ENCODE results near the gene CTDSP2.

The CTDSP2 gene

GRCh38 chr12:57872362-57872761, 25.8 kb upstream of the CTDSP2 start:
- Mint-ChIP-seq H3K36me3 (ENCODE audit: low read depth) (no peaks in the 10 kb centered on the region), H3K27ac (no peak overlapping the region), H3K27me3 (ENCODE audit: low read depth, poor library complexity) (peaks cover 9% of the 10 kb centered on the region), H3K4me3 (no peak overlapping the region), H3K4me1 (peaks cover 34% of the 10 kb centered on the region), H3K9me3 (peaks cover 6% of the 10 kb centered on the region)
- TF ChIP-seq CTCF (IDR thresholded peaks at IDR 0.05), result no peak
- no peak for DNase-seq

DNA sequence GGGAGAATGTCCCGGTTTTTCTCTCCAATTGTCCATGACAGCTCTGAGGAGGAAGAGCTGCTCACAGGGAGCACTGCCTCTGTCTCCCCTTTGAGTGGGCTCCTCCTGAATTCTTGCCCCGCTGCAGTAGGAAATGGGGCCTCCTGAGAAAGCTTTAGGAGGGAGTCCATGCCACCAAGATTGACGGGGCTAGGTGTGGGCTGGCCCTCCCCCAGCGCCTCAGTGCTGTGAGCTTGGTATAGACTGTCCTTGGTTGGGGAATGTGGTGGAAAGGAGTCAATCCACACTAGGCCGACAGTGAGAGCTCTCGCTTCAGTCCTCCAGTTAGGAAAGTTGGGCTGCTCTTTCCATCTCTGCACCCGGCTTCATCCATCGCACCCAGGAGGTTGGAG, 23.4 kb upstream of the CTDSP2 start:
- H3K9me3 Mint-ChIP-seq, result peaks cover 6% of the 10 kb centered on the region
- H3K27ac Mint-ChIP-seq, result no peak overlapping the region
- H3K27me3 Mint-ChIP-seq (ENCODE audit: low read depth, poor library complexity), result peaks cover 15% of the 10 kb centered on the region
- TF ChIP-seq CTCF (IDR thresholded peaks at IDR 0.05), result no peak
- no peak for DNase-seq
- H3K36me3 Mint-ChIP-seq (ENCODE audit: low read depth), result no peaks in the 10 kb centered on the region
- H3K4me1 Mint-ChIP-seq, result peaks cover 38% of the 10 kb centered on the region
- no peak overlapping the region for H3K4me3 Mint-ChIP-seq

DNA sequence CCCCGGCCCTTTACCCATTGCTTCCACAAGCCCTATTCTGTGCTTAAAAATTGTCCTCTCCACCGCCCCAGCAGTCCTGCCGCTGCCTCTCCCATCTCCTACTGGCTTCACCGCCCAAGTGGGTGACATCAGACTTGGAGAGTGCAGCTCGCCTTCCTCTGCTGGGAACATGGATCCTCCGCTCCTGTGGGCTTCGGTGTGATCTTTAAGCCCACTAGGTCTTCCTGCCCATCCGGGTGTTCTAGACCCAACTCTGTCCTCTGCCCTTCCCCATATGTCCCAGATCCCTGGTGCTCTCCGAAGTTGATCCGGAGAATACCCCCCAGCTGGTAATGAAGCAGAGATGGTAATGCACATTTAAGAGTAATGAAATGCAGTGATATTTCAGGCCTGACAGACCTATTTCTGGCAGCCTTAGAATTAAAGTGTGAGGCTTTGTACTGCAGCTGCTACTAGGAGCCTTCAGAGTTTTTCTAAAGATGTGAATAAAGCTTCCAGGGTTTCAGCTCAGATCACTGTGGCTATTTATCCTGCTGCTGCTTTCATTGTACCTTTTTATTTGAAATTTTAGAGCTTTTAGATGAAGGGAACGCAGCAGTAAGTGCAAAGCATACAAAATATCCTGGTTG, 22.9 kb upstream of the CTDSP2 start:
- H3K4me3 Mint-ChIP-seq, result no peak overlapping the region

GRCh38 chr12:57868851-57869268, 22.3 kb upstream of the CTDSP2 start:
- no peak overlapping the region for H3K4me3 Mint-ChIP-seq
- peak overlapping the region; percentile 81 for H3K27ac Mint-ChIP-seq
- DNase-seq, result peak; percentile 61
- no peak for TF ChIP-seq CTCF (IDR thresholded peaks at IDR 0.05)
- peaks cover 49% of the 10 kb centered on the region for H3K4me1 Mint-ChIP-seq
- H3K27me3 Mint-ChIP-seq (ENCODE audit: low read depth, poor library complexity), result peaks cover 14% of the 10 kb centered on the region
- H3K36me3 Mint-ChIP-seq (ENCODE audit: low read depth), result no peaks in the 10 kb centered on the region
- peaks cover 3% of the 10 kb centered on the region for H3K9me3 Mint-ChIP-seq

More for the DNA sequence above, 22.9 kb upstream of the CTDSP2 start:
- peaks cover 6% of the 10 kb centered on the region for H3K9me3 Mint-ChIP-seq
- no peak for TF ChIP-seq CTCF (IDR thresholded peaks at IDR 0.05)
- H3K27me3 Mint-ChIP-seq (ENCODE audit: low read depth, poor library complexity), result peaks cover 15% of the 10 kb centered on the region
- DNase-seq, result no peak
- no peaks in the 10 kb centered on the region for H3K36me3 Mint-ChIP-seq (ENCODE audit: low read depth)
- H3K4me1 Mint-ChIP-seq, result peaks cover 43% of the 10 kb centered on the region
- peak overlapping the region; percentile 81 for H3K27ac Mint-ChIP-seq

DNA sequence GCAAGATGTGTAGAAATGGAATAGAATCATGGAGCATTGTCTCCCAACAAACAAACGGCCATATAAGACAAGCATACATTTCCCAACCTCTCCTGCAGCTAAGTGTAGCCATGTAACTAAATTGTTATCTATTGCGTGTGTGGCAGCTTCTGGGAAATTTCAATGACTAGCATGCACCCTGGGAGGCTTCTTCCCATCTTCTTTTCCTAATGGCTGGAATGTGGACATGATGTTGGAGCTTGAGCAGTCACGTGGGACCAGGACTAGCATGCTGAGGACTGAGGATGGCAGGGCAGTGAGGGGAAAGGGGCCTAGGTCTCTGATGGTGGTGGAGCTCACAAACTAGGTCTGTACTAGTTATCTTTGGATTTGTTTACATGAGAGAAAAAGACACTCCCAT, 21.7 kb upstream of the CTDSP2 start:
- Mint-ChIP-seq H3K4me1 (peaks cover 52% of the 10 kb centered on the region), H3K4me3 (no peak overlapping the region), H3K36me3 (ENCODE audit: low read depth) (no peaks in the 10 kb centered on the region), H3K27ac (no peak overlapping the region), H3K27me3 (ENCODE audit: low read depth, poor library complexity) (peaks cover 12% of the 10 kb centered on the region), H3K9me3 (peaks cover 3% of the 10 kb centered on the region)
- TF ChIP-seq CTCF (IDR thresholded peaks at IDR 0.05), result no peak
- no peak for DNase-seq

DNA sequence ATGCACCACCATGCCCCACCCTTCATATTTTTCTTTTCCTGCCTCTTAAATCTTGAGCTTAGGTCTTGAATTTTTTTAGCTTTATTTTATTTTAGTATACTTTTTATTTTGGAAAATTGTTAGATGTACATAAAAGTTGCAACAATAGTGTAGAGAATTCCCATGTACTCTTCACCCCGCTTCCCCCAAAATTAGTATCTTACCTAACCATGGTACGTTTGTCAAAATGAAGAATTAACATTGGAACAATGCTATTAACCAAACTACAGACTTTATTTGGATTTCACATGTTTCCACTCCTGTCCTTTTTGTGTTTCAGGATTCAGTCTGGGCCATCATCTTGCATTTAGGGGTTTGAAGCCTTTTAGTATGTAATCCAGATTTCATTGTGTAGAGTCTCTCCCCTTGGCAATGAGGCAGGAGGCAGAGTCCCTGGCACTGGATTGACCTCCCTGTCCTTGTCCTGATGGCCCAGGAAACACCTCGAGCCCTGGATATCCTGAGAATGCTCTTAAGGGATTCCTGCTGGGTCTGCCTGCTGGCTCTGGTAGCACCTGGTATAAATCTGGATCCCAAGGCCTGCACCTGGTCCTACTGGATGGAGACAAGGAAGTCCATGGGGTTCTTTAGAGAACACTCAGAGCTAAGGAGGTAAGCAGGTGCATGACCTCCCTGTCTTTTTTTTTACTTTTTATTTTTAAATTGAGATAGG, 19.9 kb upstream of the CTDSP2 start:
- H3K36me3 Mint-ChIP-seq (ENCODE audit: low read depth), result no peaks in the 10 kb centered on the region
- peaks cover 15% of the 10 kb centered on the region for H3K27me3 Mint-ChIP-seq (ENCODE audit: low read depth, poor library complexity)
- TF ChIP-seq CTCF (IDR thresholded peaks at IDR 0.05), result no peak
- DNase-seq, result no peak
- no peaks in the 10 kb centered on the region for H3K9me3 Mint-ChIP-seq
- H3K4me3 Mint-ChIP-seq, result no peak overlapping the region
- H3K27ac Mint-ChIP-seq, result no peak overlapping the region
- H3K4me1 Mint-ChIP-seq, result peaks cover 55% of the 10 kb centered on the region
